ENCODE results near the gene KMT5B.

The KMT5B gene

DNA sequence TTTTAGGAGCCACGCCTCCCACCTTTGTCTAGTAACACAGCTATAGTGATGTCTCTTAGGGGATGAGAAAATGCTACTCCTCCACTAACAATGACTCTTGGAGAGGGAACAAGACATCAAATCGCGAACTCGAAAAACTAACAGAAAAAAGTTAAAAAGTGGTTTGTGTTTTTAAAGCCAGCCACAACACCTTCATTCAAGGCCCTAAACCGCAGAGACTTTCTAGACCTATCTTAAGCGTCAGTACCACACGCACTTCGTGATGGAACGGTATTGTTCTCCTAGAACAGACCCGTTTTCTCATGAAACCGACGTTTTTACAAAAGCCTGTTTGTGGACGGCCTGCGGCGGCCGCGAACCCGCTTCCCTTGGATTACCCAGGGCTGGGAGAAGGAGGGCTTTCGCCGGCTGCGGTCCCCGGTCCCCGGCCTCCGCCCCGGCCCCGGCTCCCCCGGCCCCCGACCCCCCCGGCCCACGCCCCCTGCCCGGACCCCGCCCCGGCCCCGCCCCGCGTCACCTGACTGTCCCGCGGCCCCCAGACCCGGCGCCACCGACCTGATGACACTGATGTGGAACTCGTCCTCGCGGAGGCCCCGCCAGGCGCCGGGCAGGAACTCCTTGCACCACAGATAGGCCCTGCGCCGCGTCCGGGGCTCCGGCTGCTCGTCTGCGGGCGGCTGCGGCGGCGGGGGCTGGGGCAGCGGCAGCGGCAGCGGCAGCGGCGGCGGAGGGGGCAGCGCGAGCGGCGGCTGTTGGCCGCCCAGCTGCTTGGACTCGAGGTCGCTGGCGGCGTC, 92.6 kb downstream of the KMT5B start:
- peak in 1 of 2 donors; percentile 35 for DNase-seq (ENCODE audit: low read depth in 2 of 2)

DNA sequence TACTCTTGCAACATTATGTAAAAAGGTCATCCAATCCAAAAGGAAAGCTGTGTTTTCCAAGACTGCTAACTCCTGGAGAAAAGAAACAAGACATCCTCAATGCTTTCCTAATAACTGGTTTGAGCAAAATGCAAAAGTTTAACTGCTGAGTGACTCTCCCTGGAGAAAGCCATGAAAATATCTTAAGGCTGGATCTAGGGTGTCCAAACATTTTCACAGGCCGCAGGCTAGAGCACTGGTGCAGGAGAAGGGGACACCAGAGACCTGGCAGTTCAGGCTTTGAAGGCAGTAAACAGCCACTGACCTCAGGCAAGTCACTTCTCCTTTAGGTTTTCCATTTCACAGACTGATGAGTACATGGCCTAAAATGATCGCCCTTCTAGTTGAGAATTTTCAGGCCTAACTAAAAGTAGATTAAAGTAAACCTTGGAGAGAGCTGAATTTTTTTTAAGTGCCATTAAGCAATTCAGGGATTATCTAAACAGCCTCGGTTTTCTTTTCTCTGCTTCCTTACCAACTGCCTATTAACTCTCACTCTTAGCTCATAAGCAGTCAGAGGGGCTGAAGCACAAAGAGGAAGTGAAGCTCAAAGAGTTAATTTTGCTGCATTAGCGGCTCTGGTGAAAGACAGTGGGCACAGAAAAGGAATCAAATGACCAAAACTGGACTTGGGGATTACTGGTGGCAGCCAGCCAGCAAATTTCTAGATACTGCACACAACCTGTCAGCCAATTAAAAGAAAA, 94.2 kb downstream of the KMT5B start:
- no peak for DNase-seq (ENCODE audit: low read depth in 2 of 2)

DNA sequence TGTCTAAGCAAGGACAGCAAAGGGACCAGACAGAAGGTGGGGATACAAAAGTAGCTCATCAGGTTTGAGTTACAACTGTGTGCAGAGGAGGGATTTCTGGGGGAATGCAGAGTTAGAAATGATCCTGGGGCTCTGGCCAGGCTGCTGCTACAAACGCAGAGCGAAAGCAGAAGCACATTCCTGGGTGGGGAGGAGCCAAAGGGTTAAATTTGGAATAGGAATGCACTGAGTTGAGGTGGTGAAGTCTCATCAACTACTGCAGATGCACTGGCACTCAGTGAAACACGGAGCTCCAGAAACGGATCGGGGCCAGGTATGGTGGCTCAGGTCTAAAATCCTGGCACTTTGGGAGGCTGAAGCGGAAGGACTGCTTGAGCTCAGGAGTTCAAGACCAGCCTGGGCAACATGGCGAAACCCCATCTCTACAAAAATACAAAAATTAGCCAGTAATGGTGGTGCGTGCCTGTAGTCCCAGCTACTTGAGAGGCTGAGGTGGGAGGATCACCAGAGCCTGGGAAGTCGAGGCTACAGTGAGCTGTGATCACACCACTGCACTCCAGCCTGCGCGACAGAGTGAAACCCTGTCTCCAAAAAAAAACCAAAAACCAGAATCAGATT, 95.1 kb downstream of the KMT5B start:
- DNase-seq (ENCODE audit: low read depth in 2 of 2), result no peak

DNA sequence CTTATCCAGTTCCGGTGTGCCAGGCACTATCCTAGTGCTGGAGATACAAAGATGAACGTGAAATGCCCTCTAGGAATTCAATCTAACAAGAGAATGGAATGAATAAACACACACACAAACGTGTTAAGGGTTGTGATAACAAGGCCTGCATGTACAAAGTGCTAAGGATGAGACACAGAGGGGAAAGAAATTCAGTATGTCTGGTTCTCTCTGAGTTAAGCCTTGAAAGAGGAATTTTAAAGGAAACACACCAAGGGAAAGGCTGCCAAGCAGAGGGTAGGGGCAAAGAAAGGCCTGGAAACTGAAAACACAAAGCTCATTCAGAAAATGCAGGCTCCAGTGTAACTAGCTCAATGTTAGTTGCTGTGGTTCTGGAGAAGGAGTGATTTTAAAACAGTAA, 96.1 kb downstream of the KMT5B start:
- no peak for DNase-seq (ENCODE audit: low read depth in 2 of 2)

DNA sequence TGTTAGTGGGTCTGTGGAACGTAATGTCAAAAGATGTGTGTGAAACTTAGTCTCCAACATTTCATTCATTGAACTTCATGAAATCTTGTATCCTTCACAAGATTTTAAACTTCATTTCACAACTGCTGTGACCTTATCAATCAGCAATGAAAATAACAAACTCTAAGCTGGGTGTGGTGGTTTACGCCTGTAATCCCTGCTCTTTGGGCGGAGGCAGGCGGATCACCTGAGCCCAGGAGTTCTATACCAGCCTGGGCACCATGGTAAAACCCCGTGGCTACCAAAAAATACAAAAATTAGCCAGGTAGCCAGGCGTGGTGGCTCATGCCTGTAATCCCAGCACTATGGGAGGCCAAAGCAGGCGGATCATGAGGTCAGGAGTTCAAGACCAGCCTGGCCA, 97.0 kb downstream of the KMT5B start:
- DNase-seq (ENCODE audit: low read depth in 2 of 2), result no peak

DNA sequence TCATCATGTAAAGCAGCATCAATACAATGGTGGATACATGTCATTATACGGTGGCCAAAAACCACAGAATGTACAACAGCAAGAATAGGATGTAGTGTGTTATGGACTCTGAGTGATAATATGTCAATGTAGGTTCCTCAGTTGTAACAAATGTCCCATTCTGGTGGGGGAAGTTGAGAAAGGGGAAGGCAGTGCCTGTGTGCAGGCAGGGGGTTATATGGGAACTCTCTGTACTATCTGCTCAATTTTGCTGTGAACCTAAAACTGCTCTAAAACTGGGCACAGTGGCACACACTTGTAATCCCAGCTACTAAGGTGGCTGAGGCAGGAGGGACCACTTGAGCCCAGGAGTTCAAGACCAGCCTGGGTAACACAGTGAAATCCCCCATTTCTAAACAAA, 97.8 kb downstream of the KMT5B start:
- no peak for DNase-seq (ENCODE audit: low read depth in 2 of 2)

DNA sequence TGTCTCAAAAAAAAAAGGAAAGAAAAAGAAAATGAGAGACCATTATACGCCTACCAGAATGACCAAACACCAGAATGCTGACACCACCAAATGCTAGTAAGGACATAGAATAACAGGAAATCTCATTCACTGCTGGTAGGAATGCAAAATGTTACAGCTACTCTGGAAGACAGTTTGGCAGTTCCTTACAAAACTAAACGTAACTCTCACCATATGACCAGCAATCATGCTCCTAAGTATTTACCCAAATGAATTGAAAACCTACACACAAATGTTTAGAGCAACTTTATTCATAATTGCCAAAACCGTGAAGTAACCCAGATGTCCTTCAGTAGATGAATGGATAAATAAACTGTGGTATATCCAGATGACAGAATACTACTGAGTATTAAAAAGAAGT, 99.1 kb downstream of the KMT5B start:
- DNase-seq (ENCODE audit: low read depth in 2 of 2), result no peak

DNA sequence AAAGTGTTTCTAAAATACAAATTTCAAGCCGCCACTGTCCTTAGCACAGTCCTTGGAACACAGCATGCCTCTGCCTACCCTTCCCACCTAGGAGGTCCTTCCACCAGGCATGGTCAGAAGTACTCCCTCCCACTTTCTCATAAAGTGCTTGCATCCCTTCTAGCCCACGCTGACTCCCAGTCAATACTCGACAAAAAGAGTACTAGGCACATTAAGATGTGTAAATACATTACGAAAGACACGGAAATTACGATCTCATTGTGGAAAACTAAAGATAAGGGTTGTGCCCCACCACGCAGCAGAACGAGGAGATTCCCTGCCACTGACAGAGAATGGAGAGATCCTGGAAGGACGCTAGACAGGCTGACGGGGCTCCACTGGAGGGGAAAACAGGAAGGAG, 105.4 kb downstream of the KMT5B start:
- DNase-seq (ENCODE audit: low read depth in 2 of 2), result no peak

DNA sequence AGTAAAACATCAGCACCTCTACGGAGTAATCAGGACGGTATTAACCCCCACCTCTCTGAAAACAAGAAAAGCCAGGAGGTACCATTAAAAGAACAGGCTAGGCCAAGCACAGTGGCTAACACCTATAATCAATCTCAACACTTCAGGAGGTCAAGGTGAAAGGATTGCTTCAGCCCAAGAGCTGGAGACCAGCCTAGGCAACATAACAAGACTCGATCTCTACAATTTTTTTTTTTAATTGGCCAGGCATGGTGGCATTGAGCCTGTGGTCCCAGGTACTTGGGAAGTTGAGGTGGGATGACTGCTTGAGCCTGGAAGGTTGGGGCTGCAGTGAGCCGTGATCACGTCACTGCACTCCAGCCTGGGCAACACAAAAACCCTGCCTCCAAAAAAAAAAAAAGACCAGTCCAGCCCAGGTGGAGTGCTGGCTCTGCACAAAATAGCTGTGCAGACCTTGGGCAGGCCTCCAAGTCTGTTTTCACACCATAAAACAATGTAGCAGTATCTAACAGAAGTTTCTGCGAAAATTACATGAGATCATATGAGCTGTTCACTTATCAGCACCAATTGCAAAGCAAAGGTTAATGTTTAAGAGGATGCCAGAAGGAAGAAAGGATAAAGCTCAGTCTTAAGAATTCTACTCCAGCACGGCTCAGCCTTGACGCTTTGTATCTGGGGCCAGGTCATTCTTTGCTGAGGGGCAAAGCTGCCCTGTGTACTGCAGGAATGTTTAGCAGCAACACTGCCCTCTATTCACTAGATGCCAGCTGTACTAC, 106.7 kb downstream of the KMT5B start:
- DNase-seq (ENCODE audit: low read depth in 2 of 2), result no peak
